HCT116 (cell line): ENCODE results near the gene LRIG1.

Experiments
- ATF3 ChIP-seq: IDR thresholded peaks from 2 replicates; pipeline ENCODE4 v1.6.1; 2012
- CTCF ChIP-seq, 3 experiments: fragments of 200-600 bp in 1 of 3; sonication (generic) in 1 of 3; IDR thresholded peaks in 2 of 3; conservative IDR thresholded peaks in 1 of 3; 2 replicates each; pipeline ENCODE4 v1.5.1; 2012 to 2017; ENCODE audit warnings: low read depth in 2 of 3, low read length in 2 of 3, antibody characterized with exemption in 1 of 3, borderline replicate concordance in 1 of 3, control low read depth in 1 of 3, mild to moderate bottlenecking in 1 of 3, mixed read lengths in 1 of 3, mixed run types in 1 of 3, moderate library complexity in 1 of 3; ENCODE audit not compliant: insufficient read depth in 1 of 3
- EZH2 ChIP-seq: fragments of 200-600 bp; sonication (generic); IDR thresholded peaks from 2 replicates; pipeline ENCODE4 v1.6.1; 2017; ENCODE audit warnings: antibody characterized with exemption, mixed run types
- JUND ChIP-seq: IDR thresholded peaks from 2 replicates; pipeline ENCODE4 v1.6.1; 2012
- POLR2A ChIP-seq: IDR thresholded peaks from 2 replicates; pipeline ENCODE4 v1.7.0; 2011; ENCODE audit warnings: borderline replicate concordance; ENCODE audit not compliant: insufficient read depth, insufficient read length; ENCODE audit errors: extremely low read depth
- POLR2AphosphoS5 ChIP-seq: IDR thresholded peaks from 2 replicates; pipeline ENCODE4 v1.6.1; 2011; ENCODE audit warnings: mild to moderate bottlenecking, low read depth, low read length, moderate library complexity
- REST ChIP-seq: IDR thresholded peaks from 2 replicates; pipeline ENCODE4 v1.6.1; 2012; ENCODE audit warnings: low read depth
- SIN3A ChIP-seq: IDR thresholded peaks from 2 replicates; pipeline ENCODE4 v1.6.1; 2012; ENCODE audit warnings: low read depth
- SP1 ChIP-seq: IDR thresholded peaks from 2 replicates; pipeline ENCODE4 v1.6.1; 2012; ENCODE audit warnings: low read depth
- SRF ChIP-seq: IDR thresholded peaks from 2 replicates; pipeline ENCODE4 v1.6.1; 2012; ENCODE audit warnings: low read depth
- ZBTB33 ChIP-seq: IDR thresholded peaks from 2 replicates; pipeline ENCODE4 v1.6.1; 2011; ENCODE audit warnings: mild to moderate bottlenecking, low read length, moderate library complexity; ENCODE audit not compliant: insufficient replicate concordance; ENCODE audit errors: extremely low read depth
- ZFX ChIP-seq: fragments of 450-650 bp; IDR thresholded peaks from 2 replicates; pipeline ENCODE4 v1.6.1; 2017
- ZNF274 ChIP-seq: fragments of 200-500 bp; sonication (Bioruptor generic); IDR thresholded peaks from 2 replicates; pipeline ENCODE4 v1.6.1; 2014; ENCODE audit warnings: mild to moderate bottlenecking, low read depth, low read length, inconsistent platforms

GRCh38 chr3:66470285-66470684, 30.5 kb downstream of the LRIG1 start:
- no peak for TF ChIP-seq CTCF (IDR thresholded peaks at IDR 0.05 in 2 of 3, conservative IDR thresholded peaks at IDR 0.05 in 1 of 3; ENCODE audit: borderline replicate concordance in 1 of 3, insufficient read depth in 1 of 3, low read depth in 2 of 3, low read length in 2 of 3)
- no peak for TF ChIP-seq POLR2A
- no peak for TF ChIP-seq SIN3A
- no peak for TF ChIP-seq SP1
- TF ChIP-seq ZFX = no peak
- no peak for TF ChIP-seq JUND
- no peak for TF ChIP-seq ZNF274
- TF ChIP-seq POLR2AphosphoS5 = no peak
- no peak for TF ChIP-seq EZH2
- TF ChIP-seq REST = no peak
- TF ChIP-seq ATF3 = no peak
- TF ChIP-seq ZBTB33 = no peak
- TF ChIP-seq SRF = no peak
